ENCODE data around the gene ISL2.

Gene ISL2

GRCh38 chr15:76320012-76320411, 16.6 kb upstream of the ISL2 start:
- DNase-seq (no peak), ATAC-seq (no peak)
- Mint-ChIP-seq H3K4me1 (no peaks in the 10 kb centered on the region), H3K4me3 (no peak overlapping the region), H3K27ac (no peak overlapping the region), H3K9me3 (no peaks in the 10 kb centered on the region), H3K27me3 (peaks cover 28% of the 10 kb centered on the region)

DNA sequence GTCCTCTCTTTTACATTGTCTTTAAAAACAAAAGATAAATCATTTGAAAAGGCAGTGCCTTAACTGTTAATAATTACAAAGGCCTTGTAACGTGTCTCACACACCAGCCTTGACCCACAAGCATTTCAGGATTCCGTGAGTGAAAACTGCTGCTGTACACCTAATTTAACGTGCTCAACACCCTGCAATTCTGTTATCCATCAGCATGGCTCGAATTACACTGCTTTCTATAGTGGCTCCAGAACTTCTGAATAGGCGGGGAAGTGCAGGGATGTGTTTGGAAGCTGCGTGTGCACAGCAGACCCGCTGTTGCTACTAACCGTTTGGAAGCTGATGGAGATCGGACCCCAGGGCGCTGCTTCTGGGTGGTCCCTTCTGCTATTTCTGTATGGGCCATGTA, 15.4 kb upstream of the ISL2 start:
- Mint-ChIP-seq H3K4me3 (no peak overlapping the region), H3K9me3 (no peaks in the 10 kb centered on the region), H3K4me1 (no peaks in the 10 kb centered on the region), H3K27ac (no peak overlapping the region), H3K27me3 (peaks cover 34% of the 10 kb centered on the region)
- ATAC-seq (no peak), DNase-seq (no peak)

DNA sequence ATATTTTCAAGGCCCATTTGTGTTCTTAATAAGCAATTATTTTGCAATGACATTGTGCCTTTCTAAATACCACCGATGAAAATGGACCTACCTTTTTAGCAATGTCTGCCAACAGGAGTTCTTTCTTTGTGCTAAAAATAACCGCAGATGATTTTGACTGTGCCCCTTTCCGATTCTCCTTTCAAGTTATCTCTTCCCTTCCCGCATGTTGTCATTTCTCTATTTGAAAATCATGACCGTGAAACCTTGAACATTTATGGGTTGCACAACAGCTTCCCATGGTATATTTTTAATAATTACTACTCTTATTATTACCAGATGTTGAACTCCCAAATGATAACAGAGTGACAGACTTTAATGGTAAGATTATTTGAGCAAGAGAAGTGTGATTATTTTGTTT, 15.0 kb upstream of the ISL2 start:
- no peak overlapping the region for H3K4me3 Mint-ChIP-seq
- H3K4me1 Mint-ChIP-seq, result no peaks in the 10 kb centered on the region
- ATAC-seq (no peak), DNase-seq (no peak)
- no peak overlapping the region for H3K27ac Mint-ChIP-seq
- peaks cover 38% of the 10 kb centered on the region for H3K27me3 Mint-ChIP-seq
- no peaks in the 10 kb centered on the region for H3K9me3 Mint-ChIP-seq

GRCh38 chr15:76324066-76324465, 12.5 kb upstream of the ISL2 start:
- Mint-ChIP-seq H3K4me1 (no peaks in the 10 kb centered on the region), H3K27me3 (peaks cover 54% of the 10 kb centered on the region), H3K27ac (no peak overlapping the region), H3K9me3 (no peaks in the 10 kb centered on the region), H3K4me3 (no peak overlapping the region)
- ATAC-seq (no peak), DNase-seq (no peak)

GRCh38 chr15:76325704-76326103, 10.9 kb upstream of the ISL2 start:
- Mint-ChIP-seq H3K4me3 (no peak overlapping the region), H3K27ac (no peak overlapping the region), H3K4me1 (no peaks in the 10 kb centered on the region), H3K9me3 (no peaks in the 10 kb centered on the region), H3K27me3 (peaks cover 63% of the 10 kb centered on the region)
- DNase-seq, result no peak
- no peak for ATAC-seq

GRCh38 chr15:76327191-76328105, 9.1 kb upstream of the ISL2 start:
- DNase-seq (no peak), ATAC-seq (no peak)
- H3K4me3 Mint-ChIP-seq, result no peak overlapping the region
- H3K4me1 Mint-ChIP-seq, result no peaks in the 10 kb centered on the region
- H3K27me3 Mint-ChIP-seq, result peaks cover 60% of the 10 kb centered on the region
- H3K9me3 Mint-ChIP-seq, result no peaks in the 10 kb centered on the region
- H3K27ac Mint-ChIP-seq, result no peak overlapping the region

GRCh38 chr15:76328106-76328696, 8.4 kb upstream of the ISL2 start:
- ATAC-seq (no peak), DNase-seq (no peak)
- no peak overlapping the region for H3K4me3 Mint-ChIP-seq
- no peaks in the 10 kb centered on the region for H3K4me1 Mint-ChIP-seq
- H3K27ac Mint-ChIP-seq, result no peak overlapping the region
- no peaks in the 10 kb centered on the region for H3K9me3 Mint-ChIP-seq
- H3K27me3 Mint-ChIP-seq, result peaks cover 60% of the 10 kb centered on the region

- ATAC-seq (no peak), DNase-seq (no peak)
- H3K4me1 Mint-ChIP-seq, result no peaks in the 10 kb centered on the region
- no peak overlapping the region for H3K4me3 Mint-ChIP-seq
- peaks cover 60% of the 10 kb centered on the region for H3K27me3 Mint-ChIP-seq
- H3K27ac Mint-ChIP-seq, result no peak overlapping the region
- H3K9me3 Mint-ChIP-seq, result no peaks in the 10 kb centered on the region
Observed at GRCh38 chr15:76328958-76329357, 7.6 kb upstream of the ISL2 start.

DNA sequence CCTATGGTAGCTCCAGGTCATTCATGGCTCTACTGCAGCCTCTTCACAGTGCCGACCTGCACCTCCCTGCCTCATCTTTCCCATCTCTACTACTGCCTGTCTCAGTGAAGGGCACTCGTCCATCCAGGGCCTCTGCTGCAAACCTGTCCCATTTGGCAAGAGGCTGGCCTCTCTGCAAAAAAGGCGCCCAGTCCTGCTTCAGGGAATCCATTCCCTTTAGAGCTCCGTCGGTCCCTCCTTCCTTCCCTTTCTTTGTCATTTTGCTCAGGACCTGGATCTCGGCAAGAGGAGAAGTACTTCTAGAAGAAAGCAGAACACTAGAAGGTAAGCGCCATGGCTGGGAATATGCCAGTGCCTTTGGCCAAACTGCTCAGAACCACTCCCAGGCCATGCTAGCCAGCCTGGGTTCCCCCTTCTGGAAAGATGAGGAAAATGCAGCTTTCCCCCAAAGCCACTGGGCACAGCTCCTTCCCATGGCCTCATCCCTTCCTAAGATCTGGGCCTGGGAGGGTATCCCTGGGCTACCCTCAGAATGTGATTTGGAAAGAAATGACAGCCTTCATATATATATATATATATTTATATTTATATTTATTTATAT, 6.4 kb upstream of the ISL2 start:
- Mint-ChIP-seq H3K9me3 (no peaks in the 10 kb centered on the region), H3K27ac (no peak overlapping the region), H3K27me3 (peaks cover 71% of the 10 kb centered on the region), H3K4me1 (peaks cover 2% of the 10 kb centered on the region), H3K4me3 (no peak overlapping the region)
- ATAC-seq, result no peak
- no peak for DNase-seq

- DNase-seq, result no peak
- Mint-ChIP-seq H3K4me1 (peaks cover 26% of the 10 kb centered on the region), H3K27me3 (peaks cover 84% of the 10 kb centered on the region), H3K27ac (no peak overlapping the region), H3K9me3 (no peaks in the 10 kb centered on the region), H3K4me3 (no peak overlapping the region)
- no peak for ATAC-seq
Observed at GRCh38 chr15:76332796-76333195, 3.8 kb upstream of the ISL2 start.

GRCh38 chr15:76333309-76333708, 3.3 kb upstream of the ISL2 start:
- H3K9me3 Mint-ChIP-seq, result no peaks in the 10 kb centered on the region
- DNase-seq (no peak), ATAC-seq (no peak)
- H3K4me1 Mint-ChIP-seq, result peaks cover 27% of the 10 kb centered on the region
- peaks cover 84% of the 10 kb centered on the region for H3K27me3 Mint-ChIP-seq
- no peak overlapping the region for H3K27ac Mint-ChIP-seq
- no peak overlapping the region for H3K4me3 Mint-ChIP-seq

DNA sequence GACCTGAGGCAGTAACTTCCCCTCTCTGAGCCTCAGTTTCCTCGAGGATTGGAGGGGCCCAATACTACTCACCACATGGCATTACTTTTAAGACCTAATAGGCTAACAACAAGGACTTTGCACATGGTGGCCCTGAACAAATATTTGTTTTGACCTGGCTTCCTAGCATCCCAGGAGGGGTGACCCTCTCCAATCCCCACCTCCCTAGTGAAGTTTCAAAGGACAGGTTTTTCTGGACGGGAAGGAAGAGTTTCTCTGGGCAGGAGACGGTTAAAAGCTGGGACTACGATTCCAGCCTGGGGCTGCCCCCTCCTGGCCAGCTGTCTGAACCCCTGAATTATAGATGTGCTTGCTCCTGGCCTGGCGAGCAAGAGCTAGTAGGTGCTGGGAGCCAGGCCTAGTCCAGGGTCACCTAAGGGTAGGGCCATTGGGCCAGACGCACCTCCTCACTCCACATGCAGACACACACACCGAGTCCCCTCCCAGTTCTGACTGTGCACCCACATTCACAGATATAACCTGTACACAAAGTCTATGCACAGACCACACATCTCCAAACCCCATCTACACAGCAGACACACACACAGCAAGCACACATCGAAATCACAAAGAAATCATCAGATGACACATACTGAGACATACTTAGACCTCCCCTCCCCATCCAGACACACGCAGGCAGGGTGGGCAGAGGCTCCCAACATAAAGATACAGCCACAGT, 2.7 kb upstream of the ISL2 start:
- no peak overlapping the region for H3K27ac Mint-ChIP-seq
- peaks cover 84% of the 10 kb centered on the region for H3K27me3 Mint-ChIP-seq
- no peaks in the 10 kb centered on the region for H3K9me3 Mint-ChIP-seq
- ATAC-seq (no peak), DNase-seq (peak in 1 of 2 donors; percentile 12)
- no peak overlapping the region for H3K4me3 Mint-ChIP-seq
- peaks cover 33% of the 10 kb centered on the region for H3K4me1 Mint-ChIP-seq

GRCh38 chr15:76334438-76335306, 1.9 kb upstream of the ISL2 start:
- H3K9me3 Mint-ChIP-seq, result no peaks in the 10 kb centered on the region
- H3K4me1 Mint-ChIP-seq, result peaks cover 41% of the 10 kb centered on the region
- no peak overlapping the region for H3K27ac Mint-ChIP-seq
- DNase-seq (no peak), ATAC-seq (no peak)
- H3K27me3 Mint-ChIP-seq, result peaks cover 84% of the 10 kb centered on the region
- H3K4me3 Mint-ChIP-seq, result peak overlapping the region; percentile 92 to 98

GRCh38 chr15:76335307-76336253, 993 bp upstream of the ISL2 start:
- H3K9me3 Mint-ChIP-seq, result no peaks in the 10 kb centered on the region
- peak overlapping the region; percentile 43 to 87 for H3K27ac Mint-ChIP-seq
- peak; percentile 21 to 42 for DNase-seq
- peak; percentile 15 for ATAC-seq
- peak overlapping the region; percentile 92 to 98 for H3K4me3 Mint-ChIP-seq
- peaks cover 50% of the 10 kb centered on the region for H3K4me1 Mint-ChIP-seq
- peaks cover 84% of the 10 kb centered on the region for H3K27me3 Mint-ChIP-seq
